HEK293 (cell line): ENCODE results near the gene APBB1.

Experiments
- CTCF ChIA-PET: fragments of 350-600 bp; formaldehyde crosslinking; extraction: SDS; loops from one replicate; lab custom pipeline; 2021; ENCODE audit warnings: antibody characterized with exemption; lab: Yijun Ruan, JAX
- POLR2A ChIA-PET: fragments of 300-600 bp; formaldehyde crosslinking; extraction: SDS; loops from one replicate; lab custom pipeline; 2020; ENCODE audit warnings: antibody characterized with exemption, inconsistent platforms; lab: Yijun Ruan, JAX
- H3K27ac ChIP-seq: fragments of 200-500 bp; sonication (Bioruptor generic); 2 replicates; pipeline ENCODE4 v1.5.1; 2014; ENCODE audit warnings: low read depth, low read length, control low read depth, inconsistent platforms; ENCODE audit errors: extremely low read depth
- H3K36me3 ChIP-seq, 2 experiments: fragments of 200-500 bp in 1 of 2; sonication (Bioruptor generic) in 1 of 2; 1 replicate in 1 of 2; 2 replicates in 1 of 2; pipeline ENCODE4 v1.5.1; 2014 to 2017; ENCODE audit warnings: inconsistent platforms in 2 of 2, low read length in 2 of 2; ENCODE audit not compliant: control insufficient read depth in 2 of 2, insufficient read depth in 1 of 2
- H3K4me1 ChIP-seq: fragments of 200-500 bp; sonication (Bioruptor generic); 2 replicates; pipeline ENCODE4 v1.5.1; 2014; ENCODE audit warnings: mild to moderate bottlenecking, low read length, inconsistent platforms; ENCODE audit not compliant: control insufficient read depth, insufficient read depth
- H3K4me3 ChIP-seq: 2 replicates; pipeline ENCODE4 v1.5.1; 2011; ENCODE audit warnings: low read depth, mild to moderate bottlenecking, control low read depth, low read length, moderate library complexity
- H3K9me3 ChIP-seq: fragments of 200-500 bp; sonication (Bioruptor generic); 2 replicates; pipeline ENCODE4 v1.5.1; 2014; ENCODE audit warnings: low read depth, low read length, inconsistent platforms; ENCODE audit not compliant: control insufficient read depth, insufficient read depth
- ELK4 ChIP-seq: IDR thresholded peaks from 2 replicates; pipeline ENCODE4 v1.6.1; 2011; ENCODE audit warnings: mild to moderate bottlenecking, low read depth, low read length, borderline replicate concordance
- FEZF1 ChIP-seq: fragments of 450-650 bp; formaldehyde crosslinking; IDR thresholded peaks from 2 replicates; pipeline ENCODE4 v1.5.1; 2016; ENCODE audit warnings: missing biosample characterization, missing genetic modification characterization
- GFI1B ChIP-seq: fragments of 450-650 bp; formaldehyde crosslinking; IDR thresholded peaks from 2 replicates; pipeline ENCODE4 v1.5.1; 2016; ENCODE audit warnings: missing biosample characterization, missing genetic modification characterization
- HIC1 ChIP-seq: fragments of 450-650 bp; formaldehyde crosslinking; IDR thresholded peaks from 2 replicates; pipeline ENCODE4 v1.5.1; 2016; ENCODE audit warnings: missing biosample characterization, missing genetic modification characterization
- KLF7 ChIP-seq: fragments of 450-650 bp; formaldehyde crosslinking; IDR thresholded peaks from 2 replicates; pipeline ENCODE4 v1.5.1; 2016; ENCODE audit warnings: missing biosample characterization, missing genetic modification characterization, borderline replicate concordance
- SCRT2 ChIP-seq: fragments of 450-650 bp; formaldehyde crosslinking; IDR thresholded peaks from 2 replicates; pipeline ENCODE4 v1.5.1; 2016; ENCODE audit warnings: missing biosample characterization, missing genetic modification characterization
- SP3 ChIP-seq: fragments of 450-650 bp; formaldehyde crosslinking; IDR thresholded peaks from 2 replicates; pipeline ENCODE4 v1.5.1; 2016; ENCODE audit warnings: missing biosample characterization, missing genetic modification characterization
- ZBTB6 ChIP-seq: fragments of 450-650 bp; formaldehyde crosslinking; IDR thresholded peaks from 2 replicates; pipeline ENCODE4 v1.5.1; 2017; ENCODE audit warnings: missing biosample characterization, missing genetic modification characterization
- ZNF26 ChIP-seq: fragments of 450-650 bp; formaldehyde crosslinking; IDR thresholded peaks from 2 replicates; pipeline ENCODE4 v1.5.1; 2016; ENCODE audit warnings: missing biosample characterization, missing genetic modification characterization
- ZNF274 ChIP-seq, 2 experiments: fragments of 200-500 bp in 1 of 2; fragments of 450-650 bp in 1 of 2; sonication (Bioruptor generic) in 1 of 2; formaldehyde crosslinking in 1 of 2; IDR thresholded peaks; 2 replicates each; pipeline versions ENCODE4 v1.5.1 to v1.6.1; 2014 to 2016; ENCODE audit warnings: borderline replicate concordance in 1 of 2, inconsistent platforms in 1 of 2, low read length in 1 of 2, missing biosample characterization in 1 of 2, missing genetic modification characterization in 1 of 2
- ZNF292 ChIP-seq: fragments of 450-650 bp; formaldehyde crosslinking; IDR thresholded peaks from 2 replicates; pipeline ENCODE4 v1.5.1; 2016; ENCODE audit warnings: low read depth, missing biosample characterization, missing genetic modification characterization, borderline replicate concordance
- ZNF311 ChIP-seq: fragments of 450-650 bp; formaldehyde crosslinking; IDR thresholded peaks from 2 replicates; pipeline ENCODE4 v1.5.1; 2017; ENCODE audit warnings: missing biosample characterization, missing genetic modification characterization, borderline replicate concordance
- ZNF324 ChIP-seq: fragments of 450-650 bp; formaldehyde crosslinking; IDR thresholded peaks from 2 replicates; pipeline ENCODE4 v1.5.1; 2016; ENCODE audit warnings: missing biosample characterization, missing genetic modification characterization
- ZNF48 ChIP-seq: fragments of 450-650 bp; formaldehyde crosslinking; IDR thresholded peaks from 2 replicates; pipeline ENCODE4 v1.5.1; 2016; ENCODE audit warnings: missing biosample characterization, missing genetic modification characterization
- ZNF510 ChIP-seq: fragments of 450-650 bp; formaldehyde crosslinking; IDR thresholded peaks from 2 replicates; pipeline ENCODE4 v1.5.1; 2018; ENCODE audit warnings: mild to moderate bottlenecking, missing genetic modification characterization, missing biosample characterization; ENCODE audit not compliant: insufficient replicate concordance
- ZNF558 ChIP-seq: fragments of 450-650 bp; formaldehyde crosslinking; IDR thresholded peaks from 2 replicates; pipeline ENCODE4 v1.5.1; 2016; ENCODE audit warnings: missing biosample characterization, missing genetic modification characterization
- ZNF658 ChIP-seq: fragments of 450-650 bp; formaldehyde crosslinking; IDR thresholded peaks from 2 replicates; pipeline ENCODE4; 2016; ENCODE audit warnings: missing biosample characterization, missing genetic modification characterization
- ZNF677 ChIP-seq: fragments of 450-650 bp; IDR thresholded peaks from 2 replicates; pipeline ENCODE4 v1.5.0; 2018; ENCODE audit warnings: missing biosample characterization, mild to moderate bottlenecking, missing genetic modification characterization, moderate library complexity
- TF ChIP-seq, protein P1 (sequence below): fragments of 450-650 bp; formaldehyde crosslinking; IDR thresholded peaks from 2 replicates; pipeline ENCODE4 v1.5.1; 2016; ENCODE audit warnings: missing biosample characterization, missing genetic modification characterization

Gene APBB1

GRCh38 chr11:6402561-6402981 lies 16.3 kb downstream of the APBB1 start:
- no peak overlapping the region for H3K27ac ChIP-seq
- no peak for TF ChIP-seq ZNF658 (tag by site-specific recombination)
- TF ChIP-seq HIC1 (tag by site-specific recombination), result no peak
- POLR2A ChIA-PET, result no interaction called here
- no peak overlapping the region for H3K4me3 ChIP-seq
- CTCF ChIA-PET, result interaction anchor here (0.7 to 2.0 kb wide), 5 partner anchors 21 to 1001 kb away, joined by 3 to 7 read pairs (median 3); no protein-coding TSS in a partner anchor
- no peaks in the 10 kb centered on the region for H3K4me1 ChIP-seq
- H3K36me3 ChIP-seq, result peaks cover 0 to 74% of the 10 kb centered on the region in 2 experiments; a peak in 1 of 3 replicates
- no peaks in the 10 kb centered on the region for H3K9me3 ChIP-seq

- CTCF ChIA-PET, result interaction anchor here (0.7 to 2.0 kb wide), 3 partner anchors 22 to 39 kb away, joined by 3 to 7 read pairs (median 3); no protein-coding TSS in a partner anchor
- Histone ChIP-seq H3K9me3 (no peaks in the 10 kb centered on the region), H3K4me3 (no peak overlapping the region), H3K27ac (no peak overlapping the region), H3K4me1 (no peaks in the 10 kb centered on the region), H3K36me3 (peaks cover 0 to 79% of the 10 kb centered on the region in 2 experiments; a peak in 1 of 3 replicates)
- TF ChIP-seq HIC1 (tag by site-specific recombination), result no peak
- TF ChIP-seq ZNF274 (IDR thresholded peaks at IDR 0.05; ENCODE audit: low read length), result no peak
- no peak for TF ChIP-seq ZNF274 (tag by site-specific recombination; IDR thresholded peaks at IDR 0.05; ENCODE audit: borderline replicate concordance)
- no peak for TF ChIP-seq KLF7 (tag by site-specific recombination)
- no peak for TF ChIP-seq SP3
- no peak for TF ChIP-seq ZBTB6 (tag by site-specific recombination)
- TF ChIP-seq FEZF1 (tag by site-specific recombination), result no peak
- TF ChIP-seq, protein P1, sequence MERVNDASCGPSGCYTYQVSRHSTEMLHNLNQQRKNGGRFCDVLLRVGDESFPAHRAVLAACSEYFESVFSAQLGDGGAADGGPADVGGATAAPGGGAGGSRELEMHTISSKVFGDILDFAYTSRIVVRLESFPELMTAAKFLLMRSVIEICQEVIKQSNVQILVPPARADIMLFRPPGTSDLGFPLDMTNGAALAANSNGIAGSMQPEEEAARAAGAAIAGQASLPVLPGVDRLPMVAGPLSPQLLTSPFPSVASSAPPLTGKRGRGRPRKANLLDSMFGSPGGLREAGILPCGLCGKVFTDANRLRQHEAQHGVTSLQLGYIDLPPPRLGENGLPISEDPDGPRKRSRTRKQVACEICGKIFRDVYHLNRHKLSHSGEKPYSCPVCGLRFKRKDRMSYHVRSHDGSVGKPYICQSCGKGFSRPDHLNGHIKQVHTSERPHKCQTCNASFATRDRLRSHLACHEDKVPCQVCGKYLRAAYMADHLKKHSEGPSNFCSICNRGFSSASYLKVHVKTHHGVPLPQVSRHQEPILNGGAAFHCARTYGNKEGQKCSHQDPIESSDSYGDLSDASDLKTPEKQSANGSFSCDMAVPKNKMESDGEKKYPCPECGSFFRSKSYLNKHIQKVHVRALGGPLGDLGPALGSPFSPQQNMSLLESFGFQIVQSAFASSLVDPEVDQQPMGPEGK (tag by site-specific recombination), result no peak
- no peak for TF ChIP-seq ZNF311 (tag by site-specific recombination)
- TF ChIP-seq SCRT2 (tag by site-specific recombination), result no peak
- TF ChIP-seq ZNF26 (tag by site-specific recombination), result no peak
- TF ChIP-seq ELK4, result no peak
- no peak for TF ChIP-seq ZNF510 (tag by site-specific recombination)
- no peak for TF ChIP-seq GFI1B (tag by site-specific recombination)
- TF ChIP-seq ZNF292 (tag by site-specific recombination), result no peak
- no peak for TF ChIP-seq ZNF558 (tag by site-specific recombination)
- TF ChIP-seq ZNF48, result no peak
- no peak for TF ChIP-seq ZNF677
- TF ChIP-seq ZNF324, result no peak
- POLR2A ChIA-PET, result no interaction called here
These were observed 16.8 kb downstream of the APBB1 start for GRCh38 chr11:6402061-6402470.
